ENCODE results near the gene THEMIS. TPM values are rescaled to one million over a fixed set of nuclear protein-coding genes. Genes with fewer than 3 reads are reported as not detected.

The THEMIS gene
- total and polyA plus RNA-seq, 2 experiments from 2014 or later = not detected

- H3K9me2 ChIP-seq (replicated peaks; ENCODE audit: insufficient read depth) = no peaks in the 10 kb centered on the region
- H3K79me2 ChIP-seq = no peaks in the 10 kb centered on the region
- no peak overlapping the region for H3K27ac ChIP-seq
- no peak overlapping the region for H3K4me3 ChIP-seq
- H3K9me3 ChIP-seq (ENCODE audit: low read depth) = no peaks in the 10 kb centered on the region
- H2AFZ ChIP-seq = no peak overlapping the region
- H3K27me3 ChIP-seq = peaks cover 7% of the 10 kb centered on the region
- 93% methylated on average over 3 of the region's 3 CpGs for WGBS (ENCODE audit: low lambda C conversion rate, missing lambda C conversion rate)
- TF ChIP-seq CTCF (IDR thresholded peaks at IDR 0.05; ENCODE audit: poor library complexity) (no peak), EZH2 (IDR thresholded peaks at IDR 0.05; ENCODE audit: borderline replicate concordance) (no peak), EZH2phosphoT487 (IDR thresholded peaks at IDR 0.05; ENCODE audit: low read depth, severe bottlenecking, unreplicated experiment) (no peak)
- H3K36me3 ChIP-seq (replicated peaks; ENCODE audit: insufficient read depth, low read depth) = no peaks in the 10 kb centered on the region
- no peak overlapping the region for H3K4me2 ChIP-seq
- H4K20me1 ChIP-seq (ENCODE audit: insufficient read depth, poor library complexity, severe bottlenecking) = no peaks in the 10 kb centered on the region
- no peak for DNase-seq (ENCODE audit: low spot score)
- H3K4me1 ChIP-seq (ENCODE audit: insufficient read depth) = no peaks in the 10 kb centered on the region
These were observed 190.2 kb downstream of the THEMIS start for GRCh38 chr6:127710668-127711067.

DNA sequence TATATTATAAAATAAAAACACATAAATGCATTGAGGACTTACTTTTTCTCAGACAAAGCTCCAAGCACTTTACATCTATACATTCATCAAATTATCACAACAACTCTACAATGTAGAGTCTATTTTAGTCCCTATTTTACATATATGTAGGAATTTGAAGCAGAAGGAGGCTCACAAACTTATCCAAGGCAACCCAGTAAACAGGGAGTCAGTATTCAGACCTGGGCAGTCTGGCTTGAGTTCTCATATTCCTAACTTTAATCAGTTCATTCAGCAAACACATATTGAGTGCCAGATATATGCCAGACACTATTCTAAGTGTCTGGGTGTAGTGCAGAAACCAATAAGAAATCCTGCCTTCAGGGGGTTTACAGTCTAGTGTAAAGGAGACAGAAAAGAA is 194.6 kb downstream of the THEMIS start:
- no peak overlapping the region for H3K4me2 ChIP-seq
- no peak for TF ChIP-seq CTCF (IDR thresholded peaks at IDR 0.05; ENCODE audit: poor library complexity)
- TF ChIP-seq EZH2 (IDR thresholded peaks at IDR 0.05; ENCODE audit: borderline replicate concordance) = no peak
- TF ChIP-seq EZH2phosphoT487 (IDR thresholded peaks at IDR 0.05; ENCODE audit: low read depth, severe bottlenecking, unreplicated experiment) = no peak
- no peaks in the 10 kb centered on the region for H3K4me1 ChIP-seq (ENCODE audit: insufficient read depth)
- H3K9me2 ChIP-seq (replicated peaks; ENCODE audit: insufficient read depth) = no peaks in the 10 kb centered on the region
- H3K36me3 ChIP-seq (replicated peaks; ENCODE audit: insufficient read depth, low read depth) = no peaks in the 10 kb centered on the region
- no peaks in the 10 kb centered on the region for H4K20me1 ChIP-seq (ENCODE audit: insufficient read depth, poor library complexity, severe bottlenecking)
- no peaks in the 10 kb centered on the region for H3K9me3 ChIP-seq (ENCODE audit: low read depth)
- H3K27me3 ChIP-seq = peaks cover 3% of the 10 kb centered on the region
- no peak overlapping the region for H3K4me3 ChIP-seq
- no peak for DNase-seq (ENCODE audit: low spot score)
- H3K79me2 ChIP-seq = no peaks in the 10 kb centered on the region
- no peak overlapping the region for H3K27ac ChIP-seq
- H2AFZ ChIP-seq = no peak overlapping the region

DNA sequence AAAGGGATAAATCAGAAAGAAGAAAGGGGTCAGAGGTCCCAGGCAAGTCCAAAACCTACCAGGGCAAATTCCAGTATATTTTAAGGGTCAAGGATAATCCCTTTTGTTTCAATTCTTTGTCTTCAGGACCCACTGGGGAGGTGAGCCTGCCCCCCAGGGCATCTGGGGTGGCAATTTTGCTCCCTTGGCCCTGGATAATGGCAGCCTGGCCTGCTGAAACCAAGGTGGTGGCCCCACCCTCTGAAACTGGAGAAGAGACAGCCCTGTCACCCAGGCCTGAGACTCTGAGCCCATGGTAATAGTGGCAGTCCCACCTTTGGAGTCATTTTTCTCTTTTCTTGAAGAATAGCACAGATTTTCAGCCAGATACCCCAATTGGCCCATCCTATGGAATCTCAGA is 205.8 kb downstream of the THEMIS start:
- H4K20me1 ChIP-seq (ENCODE audit: insufficient read depth, poor library complexity, severe bottlenecking) = no peaks in the 10 kb centered on the region
- H3K27ac ChIP-seq = no peak overlapping the region
- no peaks in the 10 kb centered on the region for H3K36me3 ChIP-seq (replicated peaks; ENCODE audit: insufficient read depth, low read depth)
- TF ChIP-seq EZH2 (IDR thresholded peaks at IDR 0.05; ENCODE audit: borderline replicate concordance) (no peak), CTCF (IDR thresholded peaks at IDR 0.05; ENCODE audit: poor library complexity) (no peak), EZH2phosphoT487 (IDR thresholded peaks at IDR 0.05; ENCODE audit: low read depth, severe bottlenecking, unreplicated experiment) (no peak)
- H3K9me3 ChIP-seq (ENCODE audit: low read depth) = no peaks in the 10 kb centered on the region
- no peaks in the 10 kb centered on the region for H3K9me2 ChIP-seq (replicated peaks; ENCODE audit: insufficient read depth)
- no peak for DNase-seq (ENCODE audit: low spot score)
- H3K79me2 ChIP-seq = no peaks in the 10 kb centered on the region
- H2AFZ ChIP-seq = no peak overlapping the region
- no peaks in the 10 kb centered on the region for H3K27me3 ChIP-seq
- no peaks in the 10 kb centered on the region for H3K4me1 ChIP-seq (ENCODE audit: insufficient read depth)
- H3K4me3 ChIP-seq = no peak overlapping the region
- H3K4me2 ChIP-seq = no peak overlapping the region

DNA sequence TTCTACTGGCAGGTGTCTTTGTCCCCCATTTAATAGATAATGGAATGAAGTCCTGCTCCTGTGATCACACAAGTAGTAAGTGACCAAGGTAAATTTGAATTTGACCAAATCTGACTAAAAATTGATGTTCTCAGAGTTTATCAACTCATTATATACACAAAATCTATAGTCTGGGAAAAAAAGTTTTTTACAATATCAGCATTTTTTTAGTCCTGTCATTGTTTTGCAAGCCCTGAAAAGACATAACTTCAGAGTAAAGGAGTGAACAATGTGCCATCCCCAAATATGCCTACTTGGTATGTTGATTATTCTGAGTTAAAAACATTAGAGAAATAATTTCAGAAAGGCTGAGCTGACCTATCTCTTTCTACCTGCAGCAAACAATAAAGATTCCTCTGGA is 209.7 kb downstream of the THEMIS start:
- H3K9me2 ChIP-seq (replicated peaks; ENCODE audit: insufficient read depth) = no peaks in the 10 kb centered on the region
- no peak overlapping the region for H3K4me2 ChIP-seq
- no peaks in the 10 kb centered on the region for H3K4me1 ChIP-seq (ENCODE audit: insufficient read depth)
- H3K27ac ChIP-seq = no peak overlapping the region
- H3K4me3 ChIP-seq = no peak overlapping the region
- H4K20me1 ChIP-seq (ENCODE audit: insufficient read depth, poor library complexity, severe bottlenecking) = no peaks in the 10 kb centered on the region
- H2AFZ ChIP-seq = no peak overlapping the region
- H3K79me2 ChIP-seq = no peaks in the 10 kb centered on the region
- DNase-seq (ENCODE audit: low spot score) = no peak
- TF ChIP-seq EZH2phosphoT487 (IDR thresholded peaks at IDR 0.05; ENCODE audit: low read depth, severe bottlenecking, unreplicated experiment) = no peak
- no peaks in the 10 kb centered on the region for H3K27me3 ChIP-seq
- no peaks in the 10 kb centered on the region for H3K36me3 ChIP-seq (replicated peaks; ENCODE audit: insufficient read depth, low read depth)
- no peaks in the 10 kb centered on the region for H3K9me3 ChIP-seq (ENCODE audit: low read depth)

Data from hepatocyte (in vitro differentiated cells).